AG04450 (cell line): ENCODE results near the gene KMT2A. TPM values are rescaled to one million over a fixed set of nuclear protein-coding genes. Genes with fewer than 3 reads are reported as not detected.
A peak's percentile ranks its signal among the peaks of the same experiment; 100 is the strongest.

Experiments used
- CTCF ChIA-PET: fragments of 300-600, 350-600 bp; formaldehyde crosslinking; extraction: SDS; loops from one replicate; lab custom pipeline; 2022; ENCODE audit warnings: antibody characterized with exemption, inconsistent platforms; lab: Charles Lee
- POLR2A ChIA-PET: fragments of 350-600 bp; formaldehyde crosslinking; extraction: SDS; loops from one replicate; lab custom pipeline; 2021; ENCODE audit warnings: antibody characterized with exemption, inconsistent platforms; lab: Yijun Ruan, JAX
- DNase-seq: peaks from one replicate; pipeline ENCODE4 v3.0.0-alpha.2; 2011; ENCODE audit warnings: low read depth, low spot score
- H3K27ac ChIP-seq: one replicate; pipeline ENCODE4 v1.5.1; 2012; ENCODE audit warnings: low read depth, low read length, control low read depth
- H3K27me3 ChIP-seq: one replicate; pipeline ENCODE4 v1.6.0; 2012; ENCODE audit warnings: low read length; ENCODE audit not compliant: control insufficient read depth, insufficient read depth
- H3K4me3 ChIP-seq: 2 replicates; pipeline ENCODE4 v1.5.1; 2011; ENCODE audit warnings: mild to moderate bottlenecking, low read depth, low read length, control low read depth
- H3K9me3 ChIP-seq: 2 replicates; pipeline ENCODE4 v1.5.1; 2012; ENCODE audit warnings: low read length; ENCODE audit not compliant: control insufficient read depth, insufficient read depth
- polyA plus RNA-seq: library from polyadenylated mRNA; depleted of rRNA; stranded (reverse); fragments of >200 nt; gene quantifications from 2 replicates; pipeline ENCODE4 v1.2.3, GENCODE V29; 2011
- TF ChIP-seq, protein P1 (sequence below): IDR thresholded peaks from 2 replicates; pipeline ENCODE4 v1.5.1; 2011; ENCODE audit warnings: low read depth, low read length, control low read depth, inconsistent platforms

Gene KMT2A
- polyA plus RNA-seq, 1 experiment = 23.6 TPM

DNA sequence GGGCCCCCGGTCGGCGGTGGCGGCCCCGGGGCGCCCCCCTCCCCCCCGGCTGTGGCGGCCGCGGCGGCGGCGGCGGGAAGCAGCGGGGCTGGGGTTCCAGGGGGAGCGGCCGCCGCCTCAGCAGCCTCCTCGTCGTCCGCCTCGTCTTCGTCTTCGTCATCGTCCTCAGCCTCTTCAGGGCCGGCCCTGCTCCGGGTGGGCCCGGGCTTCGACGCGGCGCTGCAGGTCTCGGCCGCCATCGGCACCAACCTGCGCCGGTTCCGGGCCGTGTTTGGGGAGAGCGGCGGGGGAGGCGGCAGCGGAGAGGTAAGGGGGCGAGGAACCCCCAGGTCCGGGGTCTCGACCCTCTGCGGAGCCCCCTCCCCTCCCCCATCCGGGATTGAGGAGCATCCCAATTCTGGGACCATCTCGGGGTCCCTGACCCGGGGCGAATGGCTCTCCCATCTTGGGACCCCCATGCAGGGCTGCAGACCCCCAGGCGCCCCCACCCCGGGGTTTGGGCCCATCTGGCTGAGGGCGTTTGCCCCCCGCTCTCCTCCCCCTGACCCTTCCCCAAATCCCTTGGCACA lies 431 bp downstream of the KMT2A start:
- no peak for DNase-seq
- H3K27ac ChIP-seq = peak overlapping the region; percentile 78
- ChIA-PET CTCF (interaction anchor here (0.6 kb wide), 1 partner anchor 20 kb away, joined by 6 read pairs; no protein-coding TSS in a partner anchor), POLR2A (interaction anchor here (0.6 to 1.6 kb wide), 7 partner anchors 10 to 183 kb away, joined by 3 to 24 read pairs (median 7); no protein-coding TSS in a partner anchor)
- TF ChIP-seq, protein P1, sequence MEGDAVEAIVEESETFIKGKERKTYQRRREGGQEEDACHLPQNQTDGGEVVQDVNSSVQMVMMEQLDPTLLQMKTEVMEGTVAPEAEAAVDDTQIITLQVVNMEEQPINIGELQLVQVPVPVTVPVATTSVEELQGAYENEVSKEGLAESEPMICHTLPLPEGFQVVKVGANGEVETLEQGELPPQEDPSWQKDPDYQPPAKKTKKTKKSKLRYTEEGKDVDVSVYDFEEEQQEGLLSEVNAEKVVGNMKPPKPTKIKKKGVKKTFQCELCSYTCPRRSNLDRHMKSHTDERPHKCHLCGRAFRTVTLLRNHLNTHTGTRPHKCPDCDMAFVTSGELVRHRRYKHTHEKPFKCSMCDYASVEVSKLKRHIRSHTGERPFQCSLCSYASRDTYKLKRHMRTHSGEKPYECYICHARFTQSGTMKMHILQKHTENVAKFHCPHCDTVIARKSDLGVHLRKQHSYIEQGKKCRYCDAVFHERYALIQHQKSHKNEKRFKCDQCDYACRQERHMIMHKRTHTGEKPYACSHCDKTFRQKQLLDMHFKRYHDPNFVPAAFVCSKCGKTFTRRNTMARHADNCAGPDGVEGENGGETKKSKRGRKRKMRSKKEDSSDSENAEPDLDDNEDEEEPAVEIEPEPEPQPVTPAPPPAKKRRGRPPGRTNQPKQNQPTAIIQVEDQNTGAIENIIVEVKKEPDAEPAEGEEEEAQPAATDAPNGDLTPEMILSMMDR = no peak
- peak overlapping the region; percentile 78 for H3K4me3 ChIP-seq
- no peaks in the 10 kb centered on the region for H3K27me3 ChIP-seq
- peaks cover 4% of the 10 kb centered on the region; the same call in 1 of the 2 replicates for H3K9me3 ChIP-seq

DNA sequence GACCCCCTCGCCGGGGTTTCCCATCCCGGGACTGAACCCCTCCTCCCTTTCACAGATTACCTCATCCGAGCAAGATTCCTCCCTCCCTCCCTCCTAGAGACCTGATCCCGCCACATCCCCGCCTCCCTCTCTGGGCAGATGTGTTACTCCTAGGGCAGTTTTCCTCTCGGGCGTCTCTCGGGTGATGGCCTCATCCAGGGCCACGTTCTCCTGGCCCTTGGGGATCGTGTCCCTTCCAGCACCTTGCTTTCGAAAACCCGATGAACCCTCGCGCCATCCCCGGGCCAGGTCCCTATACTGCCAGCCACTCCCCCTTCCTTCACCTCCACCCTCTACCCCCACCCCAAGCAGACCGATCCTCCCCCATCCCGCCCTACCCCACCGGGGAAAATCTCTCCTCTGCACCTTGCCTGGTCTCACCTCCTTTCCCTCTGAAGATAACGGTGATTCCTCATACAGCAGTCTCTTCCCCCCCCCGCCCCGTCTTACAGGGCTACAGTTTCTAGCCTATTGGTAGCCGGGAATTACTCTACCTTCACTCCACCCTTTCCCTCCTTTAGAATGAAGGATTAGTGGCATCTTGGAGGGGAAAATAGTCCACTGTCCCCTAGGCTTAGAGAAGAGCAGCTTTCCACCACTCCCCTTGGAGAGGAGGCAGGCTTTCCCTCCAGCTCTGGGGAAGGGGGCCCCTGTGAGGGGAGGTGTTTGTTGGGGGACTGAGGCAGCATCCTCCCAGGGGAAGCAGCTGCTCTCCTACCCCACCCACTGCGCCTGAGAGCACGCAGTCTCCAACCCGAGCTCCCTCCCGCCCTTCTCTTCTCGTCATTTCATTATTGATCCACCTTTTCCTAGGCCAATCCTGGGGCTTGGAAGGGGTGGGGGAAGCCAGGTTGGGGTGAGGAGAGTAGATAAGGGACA lies 1.2 kb downstream of the KMT2A start:
- H3K4me3 ChIP-seq = peak overlapping the region; percentile 78
- TF ChIP-seq, protein P1 = no peak
- ChIA-PET CTCF (no interaction called here), POLR2A (no interaction called here)
- no peak for DNase-seq
- H3K27me3 ChIP-seq = no peaks in the 10 kb centered on the region
- H3K9me3 ChIP-seq = peaks cover 4% of the 10 kb centered on the region; the same call in 1 of the 2 replicates
- peak overlapping the region; percentile 78 for H3K27ac ChIP-seq

DNA sequence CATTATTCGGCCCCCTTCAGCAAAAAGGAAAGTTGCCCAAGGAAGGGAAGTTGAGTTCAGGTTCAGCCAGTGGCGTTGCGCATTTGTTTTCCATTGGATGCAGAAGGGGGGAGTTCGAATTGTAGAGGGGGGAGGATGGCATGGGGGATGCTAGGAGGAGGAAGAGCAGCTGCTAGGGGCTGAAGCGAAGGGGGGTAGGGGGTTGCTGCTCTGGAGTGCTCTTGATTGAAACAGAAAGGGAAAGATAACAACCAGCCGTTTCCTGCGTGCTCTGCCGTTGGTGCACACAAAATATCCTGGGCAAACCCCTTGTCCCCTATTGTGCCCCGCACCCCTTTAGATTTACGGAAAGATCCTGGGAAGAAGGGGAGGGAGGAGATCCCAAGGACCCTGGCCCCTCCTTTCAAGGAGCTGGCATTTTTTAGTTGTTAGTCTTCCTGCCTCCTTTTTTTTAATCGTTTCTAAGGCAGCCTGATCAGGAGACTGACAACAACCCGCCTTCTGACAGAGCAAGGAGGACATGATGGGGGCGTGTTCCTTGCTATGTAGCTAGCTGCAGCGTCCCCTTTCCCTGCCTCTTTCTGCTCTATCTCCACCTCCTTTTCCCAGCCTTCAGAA lies 2.1 kb downstream of the KMT2A start:
- CTCF ChIA-PET = interaction anchor here (1.0 kb wide), 1 partner anchor 10 kb away, joined by 4 read pairs; no protein-coding TSS in a partner anchor
- H3K4me3 ChIP-seq = peak overlapping the region; percentile 78
- POLR2A ChIA-PET = interaction anchor here (0.5 to 0.9 kb wide), 2 partner anchors 18 to 36 kb away, joined by 3 to 6 read pairs; no protein-coding TSS in a partner anchor

DNA sequence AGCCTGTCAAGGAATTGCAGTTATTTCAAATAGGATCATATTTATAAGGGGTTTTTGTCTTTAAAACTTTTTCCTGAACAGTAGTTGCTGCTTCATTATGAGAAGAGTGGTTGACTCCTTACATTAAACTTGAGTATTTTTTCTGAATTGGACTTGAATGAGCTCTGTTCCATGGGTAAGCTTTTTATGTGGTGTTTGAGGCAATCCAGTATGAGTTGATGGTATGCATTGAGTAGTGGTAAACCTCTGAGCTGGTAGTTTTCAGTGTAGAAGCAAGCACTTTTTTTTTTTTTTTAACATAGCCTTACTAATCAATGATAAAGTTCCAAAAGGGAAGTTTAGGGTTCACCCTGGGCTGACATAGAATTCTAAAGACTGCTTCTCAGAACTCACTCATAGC lies 3.4 kb downstream of the KMT2A start:
- POLR2A ChIA-PET = no interaction called here

More for the DNA sequence above, 2.1 kb downstream of the KMT2A start:
- peak overlapping the region; percentile 53 for H3K27ac ChIP-seq
- peaks cover 4% of the 10 kb centered on the region; the same call in 1 of the 2 replicates for H3K9me3 ChIP-seq
- H3K27me3 ChIP-seq = no peaks in the 10 kb centered on the region
- peak; percentile 57 for DNase-seq
- TF ChIP-seq, protein P1 = no peak

More for the DNA sequence above, 3.4 kb downstream of the KMT2A start:
- CTCF ChIA-PET = interaction anchor here (0.6 to 1.2 kb wide), 4 partner anchors 17 to 1584 kb away, joined by 3 to 7 read pairs (median 4); no protein-coding TSS in a partner anchor
- Histone ChIP-seq H3K9me3 (peaks cover 4% of the 10 kb centered on the region; the same call in 1 of the 2 replicates), H3K27me3 (no peaks in the 10 kb centered on the region), H3K27ac (no peak overlapping the region), H3K4me3 (no peak overlapping the region)
- TF ChIP-seq, protein P1 = no peak
- no peak for DNase-seq
